HEK293 (cell line): Measurements from ENCODE around the gene PPM1G.

Experiments used
- CTCF ChIA-PET: fragments of 350-600 bp; formaldehyde crosslinking; extraction: SDS; loops from one replicate; lab custom pipeline; 2021; ENCODE audit warnings: antibody characterized with exemption; lab: Yijun Ruan, JAX
- POLR2A ChIA-PET: fragments of 300-600 bp; formaldehyde crosslinking; extraction: SDS; loops from one replicate; lab custom pipeline; 2020; ENCODE audit warnings: antibody characterized with exemption, inconsistent platforms; lab: Yijun Ruan, JAX
- H3K27ac ChIP-seq: fragments of 200-500 bp; sonication (Bioruptor generic); 2 replicates; pipeline ENCODE4 v1.5.1; 2014; ENCODE audit warnings: low read depth, low read length, control low read depth, inconsistent platforms; ENCODE audit errors: extremely low read depth
- H3K36me3 ChIP-seq, 2 experiments: fragments of 200-500 bp in 1 of 2; sonication (Bioruptor generic) in 1 of 2; 1 replicate in 1 of 2; 2 replicates in 1 of 2; pipeline ENCODE4 v1.5.1; 2014 to 2017; ENCODE audit warnings: inconsistent platforms in 2 of 2, low read length in 2 of 2; ENCODE audit not compliant: control insufficient read depth in 2 of 2, insufficient read depth in 1 of 2
- H3K4me1 ChIP-seq: fragments of 200-500 bp; sonication (Bioruptor generic); 2 replicates; pipeline ENCODE4 v1.5.1; 2014; ENCODE audit warnings: mild to moderate bottlenecking, low read length, inconsistent platforms; ENCODE audit not compliant: control insufficient read depth, insufficient read depth
- H3K4me3 ChIP-seq: 2 replicates; pipeline ENCODE4 v1.5.1; 2011; ENCODE audit warnings: low read depth, mild to moderate bottlenecking, control low read depth, low read length, moderate library complexity
- H3K9me3 ChIP-seq: fragments of 200-500 bp; sonication (Bioruptor generic); 2 replicates; pipeline ENCODE4 v1.5.1; 2014; ENCODE audit warnings: low read depth, low read length, inconsistent platforms; ENCODE audit not compliant: control insufficient read depth, insufficient read depth
- KLF7 ChIP-seq: fragments of 450-650 bp; formaldehyde crosslinking; IDR thresholded peaks from 2 replicates; pipeline ENCODE4 v1.5.1; 2016; ENCODE audit warnings: missing biosample characterization, missing genetic modification characterization, borderline replicate concordance
- SALL2 ChIP-seq: fragments of 450-650 bp; formaldehyde crosslinking; IDR thresholded peaks from 2 replicates; pipeline ENCODE4 v1.5.0; 2017; ENCODE audit warnings: missing biosample characterization, mild to moderate bottlenecking, missing genetic modification characterization, borderline replicate concordance
- SCRT2 ChIP-seq: fragments of 450-650 bp; formaldehyde crosslinking; IDR thresholded peaks from 2 replicates; pipeline ENCODE4 v1.5.1; 2016; ENCODE audit warnings: missing biosample characterization, missing genetic modification characterization
- ZBTB10 ChIP-seq: fragments of 450-650 bp; formaldehyde crosslinking; IDR thresholded peaks from 2 replicates; pipeline ENCODE4 v1.5.1; 2016; ENCODE audit warnings: missing biosample characterization, missing genetic modification characterization
- ZBTB48 ChIP-seq: fragments of 450-650 bp; formaldehyde crosslinking; IDR thresholded peaks from 2 replicates; pipeline ENCODE4 v1.5.1; 2016; ENCODE audit warnings: missing biosample characterization, missing genetic modification characterization
- ZFP41 ChIP-seq: fragments of 450-650 bp; formaldehyde crosslinking; IDR thresholded peaks from 2 replicates; pipeline ENCODE4 v1.5.1; 2016; ENCODE audit warnings: missing biosample characterization, missing genetic modification characterization, borderline replicate concordance
- ZNF114 ChIP-seq: fragments of 450-650 bp; formaldehyde crosslinking; IDR thresholded peaks from 2 replicates; pipeline ENCODE4 v1.5.0; 2017; ENCODE audit warnings: missing biosample characterization, missing genetic modification characterization
- ZNF133 ChIP-seq: fragments of 450-650 bp; formaldehyde crosslinking; IDR thresholded peaks from 2 replicates; pipeline ENCODE4 v1.5.1; 2016; ENCODE audit warnings: missing biosample characterization, missing genetic modification characterization
- ZNF239 ChIP-seq: fragments of 450-650 bp; formaldehyde crosslinking; IDR thresholded peaks from 2 replicates; pipeline ENCODE4 v1.5.1; 2016; ENCODE audit warnings: missing biosample characterization, missing genetic modification characterization
- ZNF324 ChIP-seq: fragments of 450-650 bp; formaldehyde crosslinking; IDR thresholded peaks from 2 replicates; pipeline ENCODE4 v1.5.1; 2016; ENCODE audit warnings: missing biosample characterization, missing genetic modification characterization
- ZNF335 ChIP-seq: fragments of 450-650 bp; formaldehyde crosslinking; conservative IDR thresholded peaks from 2 replicates; pipeline ENCODE4 v1.5.1; 2016; ENCODE audit warnings: missing biosample characterization, missing genetic modification characterization
- ZNF488 ChIP-seq: fragments of 450-650 bp; formaldehyde crosslinking; IDR thresholded peaks from 2 replicates; pipeline ENCODE4 v1.5.1; 2016; ENCODE audit warnings: missing biosample characterization, missing genetic modification characterization
- ZNF548 ChIP-seq: fragments of 450-650 bp; formaldehyde crosslinking; IDR thresholded peaks from 2 replicates; pipeline ENCODE4 v1.5.1; 2016; ENCODE audit warnings: missing biosample characterization, missing genetic modification characterization
- ZNF560 ChIP-seq: fragments of 450-650 bp; formaldehyde crosslinking; IDR thresholded peaks from 2 replicates; pipeline ENCODE4 v1.5.1; 2017; ENCODE audit warnings: missing biosample characterization, missing genetic modification characterization, borderline replicate concordance
- ZNF645 ChIP-seq: fragments of 450-650 bp; formaldehyde crosslinking; IDR thresholded peaks from 2 replicates; pipeline ENCODE4; 2016; ENCODE audit warnings: missing biosample characterization, missing genetic modification characterization
- ZNF692 ChIP-seq: fragments of 450-650 bp; formaldehyde crosslinking; IDR thresholded peaks from 2 replicates; pipeline ENCODE4 v1.5.1; 2016; ENCODE audit warnings: missing biosample characterization, missing genetic modification characterization
- ZSCAN4 ChIP-seq: fragments of 450-650 bp; formaldehyde crosslinking; IDR thresholded peaks from 2 replicates; pipeline ENCODE4 v1.5.1; 2017; ENCODE audit warnings: missing biosample characterization, missing genetic modification characterization

The PPM1G gene

GRCh38 chr2:27375513-27376099 is 33.8 kb downstream of the PPM1G start:
- TF ChIP-seq KLF7 (tag by site-specific recombination): no peak
- TF ChIP-seq, all 188 proteins: peak for 0
- Histone ChIP-seq H3K36me3 (peaks cover 27 to 75% of the 10 kb centered on the region in 2 experiments), H3K4me1 (no peaks in the 10 kb centered on the region; the same call in 1 of the 2 replicates), H3K9me3 (no peaks in the 10 kb centered on the region), H3K4me3 (no peak overlapping the region), H3K27ac (no peak overlapping the region)
- ChIA-PET POLR2A (interaction anchor here (0.6 to 1.3 kb wide), 3 partner anchors 52 to 82 kb away, joined by 3 to 4 read pairs (median 3); partner anchors contain the start of genes MPV17 and NRBP1), CTCF (no interaction called here)

- peaks cover 27 to 70% of the 10 kb centered on the region in 2 experiments for H3K36me3 ChIP-seq
- H3K4me1 ChIP-seq: no peaks in the 10 kb centered on the region
- TF ChIP-seq ZNF560 (tag by site-specific recombination) (no peak), ZBTB48 (no peak), ZFP41 (no peak)
- CTCF ChIA-PET: interaction anchor here (0.6 kb wide), 1 partner anchor 82 kb away, joined by 3 read pairs; no protein-coding TSS in a partner anchor
- H3K27ac ChIP-seq: no peak overlapping the region
- no peak overlapping the region for H3K4me3 ChIP-seq
- POLR2A ChIA-PET: no interaction called here
- no peaks in the 10 kb centered on the region for H3K9me3 ChIP-seq
Measured at GRCh38 chr2:27373567-27373966, 35.8 kb downstream of the PPM1G start.

- Histone ChIP-seq H3K4me1 (no peaks in the 10 kb centered on the region), H3K27ac (no peak overlapping the region), H3K4me3 (no peak overlapping the region), H3K36me3 (peaks cover 27 to 70% of the 10 kb centered on the region in 2 experiments), H3K9me3 (no peaks in the 10 kb centered on the region)
- ChIA-PET CTCF (interaction anchor here (0.5 kb wide), 1 partner anchor 126 kb away, joined by 3 read pairs; no protein-coding TSS in a partner anchor), POLR2A (interaction anchor here (1.1 kb wide), 1 partner anchor 56 kb away, joined by 3 read pairs; the partner anchor contains the start of gene NRBP1)
- TF ChIP-seq ZSCAN4 (no peak), SCRT2 (tag by site-specific recombination) (0 out of 2 replicates have a peak, but pooled peaks have one; percentile 10), ZNF488 (tag by site-specific recombination) (no peak)
Measured at GRCh38 chr2:27372937-27373336, 36.5 kb downstream of the PPM1G start.

- H3K4me1 ChIP-seq: no peaks in the 10 kb centered on the region
- CTCF ChIA-PET: interaction anchor here (0.6 to 1.8 kb wide), 5 partner anchors 9 to 312 kb away, joined by 3 to 7 read pairs (median 4); partner anchors contain the start of gene ZNF513
- H3K9me3 ChIP-seq: no peaks in the 10 kb centered on the region
- POLR2A ChIA-PET: interaction anchor here (0.6 to 1.7 kb wide), 2 partner anchors 9 to 14 kb away, joined by 4 to 17 read pairs; partner anchors contain the start of genes GTF3C2 and ZNF513
- H3K4me3 ChIP-seq: peak overlapping the region; percentile 84
- peak overlapping the region; percentile 79 for H3K27ac ChIP-seq
- peaks cover 29 to 70% of the 10 kb centered on the region in 2 experiments for H3K36me3 ChIP-seq
- TF ChIP-seq ZNF335 (tag by site-specific recombination) (peak; percentile 15), ZBTB10 (tag by site-specific recombination) (no peak), ZNF324 (tag by site-specific recombination) (no peak), ZNF548 (tag by site-specific recombination) (no peak), ZNF692 (peak; percentile 13; the same call in 1 of the 2 replicates), ZNF239 (tag by site-specific recombination) (no peak), ZNF133 (tag by site-specific recombination) (no peak), SALL2 (tag by site-specific recombination) (no peak), ZNF645 (tag by site-specific recombination) (no peak), ZNF114 (tag by site-specific recombination) (no peak)
Measured at GRCh38 chr2:27370816-27371620, 38.4 kb downstream of the PPM1G start.
